Tibial artery (tissue), 4 donors: ENCODE data around the gene RBP5.
A peak's percentile ranks its signal among the peaks of the same experiment; 100 is the strongest.

Source experiments
- DNase-seq, 2 donors: peaks; one replicate each; pipeline ENCODE4 v3.0.0-alpha.2; 2019
- H3K27ac ChIP-seq, 2 donors: fragments of 200-600 bp; sonication (generic) in 1 of 2; 1 replicate in 1 of 2; 2 replicates in 1 of 2; pipeline ENCODE4 v1.5.1; 2018 to 2019; ENCODE audit warnings: mild to moderate bottlenecking in 1 of 2
- H3K27me3 ChIP-seq, 2 donors: fragments of 200-600 bp; sonication (generic) in 1 of 2; one replicate each; pipeline versions ENCODE4 v1.5.1 to v1.6.0; 2016 to 2019
- H3K36me3 ChIP-seq, 3 donors: fragments of 200-600 bp; sonication (generic) in 2 of 3; one replicate each; pipeline ENCODE4 v1.5.1; 2016 to 2019; ENCODE audit warnings: mild to moderate bottlenecking in 2 of 3
- H3K4me1 ChIP-seq, 4 donors: fragments of 200-600 bp; sonication (generic) in 2 of 4; 1 replicate in 3 of 4; 2 replicates in 1 of 4; pipeline ENCODE4 v1.5.1; 2016 to 2019
- H3K4me3 ChIP-seq, 2 donors: fragments of 200-600 bp; sonication (generic) in 1 of 2; 1 replicate in 1 of 2; 2 replicates in 1 of 2; pipeline ENCODE4 v1.5.1; 2018 to 2019; ENCODE audit warnings: mild to moderate bottlenecking in 2 of 2
- H3K9me3 ChIP-seq, 3 donors: fragments of 200-600 bp; sonication (generic) in 1 of 3; one replicate each; pipeline ENCODE4 v1.5.1; 2016 to 2019
- intact Hi-C: fragments of 100-400 bp; cut with DNase I; formaldehyde crosslinking; loops from one replicate; pipeline ENCODE4 v1.15.0; 2023; ENCODE audit warnings: low total_unique reads
- TF ChIP-seq, protein P1 (sequence below), 2 experiments: fragments of 200-600 bp in 1 of 2; fragments of 450-650 bp in 1 of 2; IDR thresholded peaks; one replicate each; pipeline ENCODE4 v1.5.1; 2017 to 2019; ENCODE audit warnings: antibody characterized with exemption in 2 of 2, mild to moderate bottlenecking in 1 of 2, moderate library complexity in 1 of 2

The RBP5 gene

DNA sequence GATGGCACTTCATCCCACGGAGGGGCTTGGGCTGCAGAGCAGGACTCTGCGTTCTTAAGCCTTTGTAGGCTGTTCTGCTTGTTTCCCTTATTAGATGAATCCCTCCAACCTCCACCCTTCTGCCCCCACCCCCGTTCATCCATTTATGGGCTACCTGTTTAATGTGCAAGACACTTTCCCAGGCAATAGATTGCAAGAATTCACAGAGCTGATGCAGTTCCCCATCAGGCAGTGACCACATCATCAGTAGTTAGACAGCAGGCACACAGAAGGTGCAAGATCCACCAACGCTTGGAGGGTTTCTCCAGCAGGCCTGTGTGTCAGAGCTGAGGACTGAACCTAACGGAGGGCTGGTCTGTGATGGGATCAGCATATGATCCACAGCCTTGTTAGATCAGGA, 35.2 kb downstream of the RBP5 start:
- H3K27ac ChIP-seq, result peak overlapping the region; percentile 78 to 87
- peaks cover 15 to 31% (median 20%) of the 10 kb centered on the region in 3 donors for H3K36me3 ChIP-seq
- no peaks in the 10 kb centered on the region for H3K27me3 ChIP-seq
- DNase-seq, result peak in 1 of 2 donors; percentile 20
- H3K4me1 ChIP-seq, result peaks cover 0 to 47% (median 38%) of the 10 kb centered on the region in 4 donors
- TF ChIP-seq, protein P1, sequence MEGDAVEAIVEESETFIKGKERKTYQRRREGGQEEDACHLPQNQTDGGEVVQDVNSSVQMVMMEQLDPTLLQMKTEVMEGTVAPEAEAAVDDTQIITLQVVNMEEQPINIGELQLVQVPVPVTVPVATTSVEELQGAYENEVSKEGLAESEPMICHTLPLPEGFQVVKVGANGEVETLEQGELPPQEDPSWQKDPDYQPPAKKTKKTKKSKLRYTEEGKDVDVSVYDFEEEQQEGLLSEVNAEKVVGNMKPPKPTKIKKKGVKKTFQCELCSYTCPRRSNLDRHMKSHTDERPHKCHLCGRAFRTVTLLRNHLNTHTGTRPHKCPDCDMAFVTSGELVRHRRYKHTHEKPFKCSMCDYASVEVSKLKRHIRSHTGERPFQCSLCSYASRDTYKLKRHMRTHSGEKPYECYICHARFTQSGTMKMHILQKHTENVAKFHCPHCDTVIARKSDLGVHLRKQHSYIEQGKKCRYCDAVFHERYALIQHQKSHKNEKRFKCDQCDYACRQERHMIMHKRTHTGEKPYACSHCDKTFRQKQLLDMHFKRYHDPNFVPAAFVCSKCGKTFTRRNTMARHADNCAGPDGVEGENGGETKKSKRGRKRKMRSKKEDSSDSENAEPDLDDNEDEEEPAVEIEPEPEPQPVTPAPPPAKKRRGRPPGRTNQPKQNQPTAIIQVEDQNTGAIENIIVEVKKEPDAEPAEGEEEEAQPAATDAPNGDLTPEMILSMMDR (IDR thresholded peaks at IDR 0.05), result no peak
- no peaks in the 10 kb centered on the region for H3K9me3 ChIP-seq
- H3K4me3 ChIP-seq, result no peak overlapping the region
- intact Hi-C loops, result loop anchor here (2.0 to 5.0 kb wide), 2 partner anchors 33 to 884 kb away; partner anchors contain the start of gene C1S

DNA sequence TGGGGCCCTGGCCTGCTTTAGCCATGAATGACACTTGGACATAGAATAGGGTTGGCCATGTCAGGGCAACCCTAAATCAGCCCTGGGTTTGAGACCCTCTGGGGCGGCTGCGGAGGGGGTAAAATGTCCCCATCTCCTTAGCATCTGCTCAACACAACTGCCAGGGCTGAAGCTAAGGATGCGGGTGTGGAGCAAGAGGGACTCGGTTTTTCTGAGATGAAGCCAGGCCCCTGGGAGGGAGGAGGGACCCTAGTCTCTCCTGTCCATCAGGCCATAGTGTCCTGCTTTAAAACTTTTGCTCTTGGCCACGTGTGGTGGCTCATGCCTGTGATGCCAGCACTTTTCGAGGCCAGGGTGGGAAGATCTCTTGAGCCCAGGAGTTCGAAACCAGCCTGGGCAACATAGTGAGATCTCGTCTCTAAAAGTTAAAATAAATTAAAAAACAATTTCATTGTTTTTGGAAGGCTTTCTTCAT, 35.7 kb downstream of the RBP5 start:
- Histone ChIP-seq H3K36me3 (peaks cover 20 to 31% (median 23%) of the 10 kb centered on the region in 3 donors), H3K4me3 (no peak overlapping the region), H3K27me3 (no peaks in the 10 kb centered on the region), H3K4me1 (peaks cover 0 to 47% (median 38%) of the 10 kb centered on the region in 4 donors), H3K27ac (peak overlapping the region; percentile 78 to 87), H3K9me3 (no peaks in the 10 kb centered on the region)
- TF ChIP-seq, protein P1 (IDR thresholded peaks at IDR 0.05), result no peak
- intact Hi-C loops, result loop anchor here (2.0 to 5.0 kb wide), 2 partner anchors 32 to 884 kb away; partner anchors contain the start of gene C1S
- DNase-seq, result peak in 1 of 2 donors; percentile 22

DNA sequence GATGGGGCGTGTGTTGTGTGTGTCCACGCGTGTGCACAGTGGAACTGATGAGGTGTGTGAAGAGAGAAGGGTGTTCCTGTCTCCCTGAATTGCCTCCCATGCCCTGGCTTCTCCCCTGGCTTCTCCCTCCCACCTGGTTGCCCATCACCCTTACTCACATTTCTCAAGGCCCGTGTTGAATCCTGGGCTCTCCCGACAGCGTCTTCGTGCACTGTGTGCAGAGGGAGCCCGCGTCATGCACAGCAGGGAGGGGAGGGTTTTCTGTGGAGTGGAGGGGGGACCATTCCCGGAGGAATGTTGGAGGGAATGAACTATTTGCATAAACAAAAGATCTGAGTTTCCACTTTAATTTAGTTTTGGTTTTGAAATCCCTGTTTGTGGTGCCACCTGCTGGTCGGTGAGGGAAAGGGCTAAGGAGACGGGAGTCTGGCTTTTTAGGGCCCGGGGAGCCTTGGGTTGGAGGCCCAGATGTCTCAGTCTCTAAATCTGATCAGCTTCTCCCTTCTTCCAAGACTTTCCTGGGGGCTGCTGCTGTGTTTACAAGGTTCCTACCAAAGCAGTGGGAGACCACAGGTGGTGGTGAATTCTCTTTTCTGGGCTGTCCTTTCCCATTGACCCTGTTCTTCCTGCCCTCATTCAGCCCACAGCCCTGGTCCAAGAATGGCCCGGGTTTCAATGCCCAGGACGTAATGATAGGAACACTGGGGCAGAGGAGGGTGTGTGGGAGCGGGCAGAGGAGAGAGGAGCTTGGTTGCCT, 36.3 kb downstream of the RBP5 start, which contains the start of gene C1R:
Gene C1R, minus strand, starts transcription at position 217 of the 757 bp plus-strand sequence. Its CDS starts 57 bp downstream, at position 160.
- Histone ChIP-seq H3K4me3 (peak within 1 kb of the TSS; percentile 57), H3K9me3 (no peaks in the 10 kb centered on the region), H3K4me1 (peaks cover 0 to 47% (median 38%) of the 10 kb centered on the region in 4 donors), H3K27ac (peak within 1 kb of the TSS; percentile 78 to 87), H3K36me3 (peaks cover 26 to 31% (median 27%) of the 10 kb centered on the region in 3 donors), H3K27me3 (no peaks in the 10 kb centered on the region)
- peak; percentile 89 to 92 for DNase-seq
- intact Hi-C loops, result loop anchor here (2.0 to 5.0 kb wide), 2 partner anchors 32 to 885 kb away; partner anchors contain the start of gene C1S
- TF ChIP-seq, protein P1 (IDR thresholded peaks at IDR 0.05), result peak; percentile 85 to 92

DNA sequence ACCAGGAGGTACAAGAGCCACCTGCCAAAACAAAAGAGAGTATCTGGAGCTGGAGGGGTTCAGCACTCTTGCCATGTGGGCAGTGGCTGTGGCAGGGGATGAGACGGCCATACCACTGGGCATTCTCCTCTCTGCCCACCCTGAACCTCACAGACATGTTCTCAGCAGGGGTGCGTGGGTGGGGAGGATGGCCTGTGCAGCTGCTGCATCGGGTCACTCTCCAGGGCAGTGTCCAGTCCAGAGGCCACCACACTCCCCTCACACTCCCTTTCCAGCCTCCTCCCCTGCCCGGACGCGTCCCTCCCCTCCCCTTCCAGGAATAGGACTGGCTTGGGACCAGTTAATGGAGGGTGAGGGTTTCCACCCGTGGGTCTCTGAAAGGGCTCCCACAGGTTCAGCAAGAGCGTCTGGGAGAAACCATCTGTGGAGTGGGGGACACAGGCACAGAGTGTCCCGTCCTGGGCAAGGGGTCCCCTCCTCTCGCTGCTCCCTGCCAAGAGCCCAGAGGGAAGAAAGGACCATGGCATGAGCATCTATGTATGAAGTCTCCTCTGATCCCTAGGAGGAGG, 36.9 kb downstream of the RBP5 start:
- Histone ChIP-seq H3K27ac (peak overlapping the region; percentile 78 to 87), H3K4me3 (peak overlapping the region; percentile 57), H3K9me3 (no peaks in the 10 kb centered on the region), H3K4me1 (peaks cover 0 to 47% (median 38%) of the 10 kb centered on the region in 4 donors), H3K27me3 (no peaks in the 10 kb centered on the region), H3K36me3 (peaks cover 27 to 34% (median 31%) of the 10 kb centered on the region in 3 donors)
- peak in 1 of 2 donors; percentile 61 for DNase-seq
- TF ChIP-seq, protein P1 (IDR thresholded peaks at IDR 0.05), result no peak
- intact Hi-C loops, result loop anchor here (2.0 to 5.0 kb wide), 2 partner anchors 31 to 886 kb away; partner anchors contain the start of gene C1S

DNA sequence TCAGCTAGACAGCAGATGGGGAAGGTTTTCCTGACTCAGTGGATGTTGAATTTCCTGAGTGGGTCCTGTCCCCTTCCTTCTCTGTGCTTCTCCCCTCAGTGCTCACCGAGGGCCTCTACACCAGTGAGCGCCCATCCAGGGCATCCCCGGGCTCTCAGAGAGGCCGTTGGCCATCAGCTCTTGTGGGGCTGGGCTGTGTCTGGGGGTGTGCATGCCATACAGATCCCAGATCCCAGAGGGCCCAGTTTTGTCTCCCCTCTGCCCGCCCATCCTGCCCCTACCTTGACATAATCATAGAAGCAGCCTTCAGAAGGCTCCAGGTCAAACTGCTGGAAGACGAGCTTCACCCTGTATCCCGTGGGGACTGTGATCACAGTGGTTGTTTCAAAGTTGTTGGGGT, 37.5 kb downstream of the RBP5 start:
- Histone ChIP-seq H3K9me3 (no peaks in the 10 kb centered on the region), H3K27ac (peak overlapping the region; percentile 78 to 87), H3K4me3 (peak overlapping the region; percentile 57), H3K36me3 (peaks cover 33 to 40% (median 36%) of the 10 kb centered on the region in 3 donors), H3K4me1 (peaks cover 0 to 47% (median 38%) of the 10 kb centered on the region in 4 donors), H3K27me3 (no peaks in the 10 kb centered on the region)
- intact Hi-C loops, result loop anchor here (5.0 kb wide), 1 partner anchor 886 kb away; no protein-coding TSS in a partner anchor
- DNase-seq, result no peak
- TF ChIP-seq, protein P1 (IDR thresholded peaks at IDR 0.05), result no peak
